ENCODE results near the gene CUL9. TPM values are rescaled to one million over a fixed set of nuclear protein-coding genes. Genes with fewer than 3 reads are reported as not detected.

CUL9 gene
- total RNA-seq, 1 experiment from 2014 or later = 6.6 TPM

DNA sequence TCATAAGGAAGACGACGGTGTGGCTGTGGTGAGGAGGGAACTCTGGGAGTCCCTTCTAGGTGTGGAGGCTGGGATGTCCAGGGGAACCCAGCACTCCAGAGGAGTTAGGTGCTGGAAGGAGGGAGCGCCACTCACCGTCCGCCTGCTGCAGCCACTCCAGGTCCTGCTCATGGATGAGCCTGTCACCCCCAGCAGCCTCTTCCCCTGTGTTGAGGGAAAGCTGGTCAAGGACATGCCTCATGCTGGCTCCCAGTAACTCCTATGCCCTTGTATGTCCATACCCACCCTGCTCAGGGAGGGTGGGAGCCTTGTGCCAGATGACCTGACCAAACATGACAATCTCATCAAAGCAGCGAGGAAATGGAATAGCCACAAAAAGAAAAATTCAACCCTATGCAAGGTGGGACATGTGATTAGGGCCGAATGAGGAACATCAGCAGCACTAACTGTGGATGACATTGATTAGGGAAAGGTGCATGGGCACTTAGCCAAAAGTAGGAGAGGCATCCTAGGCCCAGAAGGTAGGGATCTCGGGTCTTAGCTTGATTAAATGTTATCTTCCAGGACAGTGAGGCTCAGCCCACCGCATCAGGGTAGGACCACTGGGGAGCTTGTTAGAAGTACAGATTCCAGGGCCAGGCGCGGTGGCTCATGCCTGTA is 44.3 kb downstream of the CUL9 start:
- no peak for DNase-seq (ENCODE audit: low read depth)

DNA sequence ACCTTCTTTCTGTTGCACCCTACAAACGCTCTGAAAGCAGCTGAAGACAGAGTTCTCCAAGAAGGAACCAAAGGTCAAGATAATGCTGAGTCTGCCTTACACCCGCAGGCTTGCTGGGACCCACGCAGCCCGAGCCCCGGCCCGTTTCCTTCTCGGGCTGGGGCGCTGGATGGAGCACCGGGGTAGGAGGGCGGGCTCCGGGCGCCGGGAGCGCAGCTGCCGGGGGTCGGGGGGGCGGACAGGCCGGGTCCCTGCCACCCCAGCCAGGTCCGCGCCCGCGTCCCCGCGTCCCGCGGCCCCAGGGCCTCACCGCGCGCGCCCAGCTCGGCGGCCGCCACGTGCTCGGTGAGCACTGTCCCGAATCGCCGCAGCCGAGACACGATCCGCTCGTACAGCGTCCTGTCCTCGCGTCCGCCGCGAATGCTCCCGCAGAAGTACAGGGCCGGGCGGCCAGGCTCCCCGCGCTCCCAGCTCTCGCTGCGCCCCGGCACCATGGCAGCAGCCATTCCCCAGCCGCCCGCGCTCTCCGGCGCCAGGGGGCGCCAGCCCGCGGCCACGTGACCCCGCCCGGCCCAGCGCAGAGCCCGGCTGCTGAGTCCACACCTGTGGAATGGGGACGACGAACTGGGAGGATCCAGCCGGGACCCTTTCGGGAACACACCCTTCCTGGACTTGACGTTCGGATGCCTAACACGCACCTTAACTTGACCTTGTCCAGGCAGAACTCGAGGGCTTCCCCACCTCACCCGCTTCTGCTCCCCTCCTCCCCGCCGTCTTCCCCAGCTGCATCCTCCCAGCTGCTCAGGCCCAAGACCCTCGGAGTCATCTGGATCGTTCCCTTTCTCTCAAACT is 47.2 kb downstream of the CUL9 start, which contains the start of gene DNPH1:
TSS of gene DNPH1 (minus strand) at position 531 of the 852 bp plus-strand sequence. CDS start at position 506, 25 bp downstream.
- DNase-seq (ENCODE audit: low read depth) = peak; percentile 59

DNA sequence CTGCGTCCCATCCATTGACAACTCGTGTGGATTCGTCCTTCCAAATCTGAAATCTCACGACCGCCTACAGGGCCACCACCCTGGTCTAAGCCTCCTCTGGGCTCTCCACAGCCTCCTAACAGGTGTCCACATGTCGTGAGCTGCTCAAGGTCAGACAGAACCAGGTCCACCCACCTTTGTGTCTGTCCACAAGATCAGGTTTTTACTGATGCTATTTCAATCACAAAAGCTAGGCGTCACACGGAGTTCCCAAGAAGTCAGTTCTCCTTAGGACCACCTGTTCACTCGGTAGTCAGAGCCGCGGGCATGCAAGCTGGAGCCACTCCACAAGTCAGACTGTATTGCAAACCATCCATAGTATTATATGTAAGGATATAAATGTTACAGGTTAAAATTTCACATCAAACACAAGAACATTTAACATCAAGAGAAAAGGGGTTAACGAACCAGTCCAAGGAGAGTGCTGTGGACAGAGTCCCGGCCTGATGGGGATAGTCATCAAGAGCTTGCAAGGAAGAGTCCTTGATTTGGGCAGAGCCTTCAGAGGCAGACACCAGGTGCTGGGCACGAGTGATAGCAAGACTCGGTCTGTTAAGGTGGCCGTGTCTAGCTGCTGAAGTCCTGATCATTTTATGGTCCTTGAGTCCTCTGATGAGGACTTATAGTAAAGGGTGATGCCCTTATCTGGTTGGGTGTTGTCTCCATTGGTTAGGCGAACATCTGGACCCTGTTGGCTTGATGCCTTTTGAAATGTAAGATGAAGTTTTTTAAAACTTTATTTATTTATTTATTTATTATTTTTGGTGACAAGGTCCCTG is 48.0 kb downstream of the CUL9 start:
- DNase-seq (ENCODE audit: low read depth) = no peak

DNA sequence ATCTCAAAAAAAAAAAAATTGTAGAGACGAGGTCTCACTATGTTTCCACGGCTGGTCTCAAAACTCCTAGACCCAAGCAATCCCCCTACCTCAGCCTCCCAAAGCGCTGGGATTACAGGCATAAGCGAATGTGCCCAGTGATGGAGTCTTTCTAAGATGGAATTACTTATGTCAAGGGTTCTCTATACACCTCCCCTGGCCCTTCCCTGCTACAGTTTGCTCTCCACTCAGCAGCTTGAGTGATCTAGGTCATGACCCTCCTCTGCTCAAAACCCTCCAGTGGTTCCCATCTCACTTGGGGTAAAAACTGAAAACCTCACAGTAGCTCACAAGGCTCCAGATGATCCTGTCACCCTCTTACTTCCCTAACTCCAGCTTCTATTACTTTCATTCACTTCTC is 49.1 kb downstream of the CUL9 start:
- DNase-seq (ENCODE audit: low read depth) = no peak

DNA sequence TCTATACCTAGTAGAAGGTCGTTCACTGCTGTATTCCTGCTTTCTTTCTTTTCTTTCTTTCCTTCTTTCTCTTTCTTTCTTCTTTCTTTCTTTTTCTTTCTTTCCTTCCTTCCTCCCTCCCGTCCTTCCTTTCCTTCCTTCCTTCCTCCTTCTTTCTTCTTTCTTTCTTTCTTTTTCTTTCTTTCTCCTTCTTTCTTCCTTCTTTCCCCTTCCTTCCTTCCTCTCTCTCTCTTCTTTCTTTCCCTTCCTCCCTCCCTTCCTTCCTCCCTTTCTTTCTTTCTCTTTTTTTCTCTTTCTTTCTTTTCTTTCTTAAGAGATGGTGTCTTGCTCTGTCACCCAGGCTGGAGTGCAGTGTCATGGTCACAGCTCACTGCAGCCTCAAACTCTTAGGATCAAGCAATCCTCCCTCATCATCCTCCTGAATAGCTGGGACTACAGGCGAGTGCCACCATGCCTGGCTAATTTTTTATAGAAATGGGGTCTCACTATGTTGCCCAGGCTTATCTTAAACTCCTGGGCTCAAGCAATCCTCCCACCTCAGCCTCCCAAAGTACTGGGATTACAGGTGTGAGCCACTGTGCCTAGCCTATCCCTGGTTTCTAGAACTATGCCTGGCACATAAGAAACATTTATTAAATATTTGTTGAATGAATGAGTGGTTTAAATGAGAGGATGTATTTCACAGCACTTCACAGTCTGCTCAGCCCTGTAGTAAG is 49.9 kb downstream of the CUL9 start:
- DNase-seq (ENCODE audit: low read depth) = no peak

DNA sequence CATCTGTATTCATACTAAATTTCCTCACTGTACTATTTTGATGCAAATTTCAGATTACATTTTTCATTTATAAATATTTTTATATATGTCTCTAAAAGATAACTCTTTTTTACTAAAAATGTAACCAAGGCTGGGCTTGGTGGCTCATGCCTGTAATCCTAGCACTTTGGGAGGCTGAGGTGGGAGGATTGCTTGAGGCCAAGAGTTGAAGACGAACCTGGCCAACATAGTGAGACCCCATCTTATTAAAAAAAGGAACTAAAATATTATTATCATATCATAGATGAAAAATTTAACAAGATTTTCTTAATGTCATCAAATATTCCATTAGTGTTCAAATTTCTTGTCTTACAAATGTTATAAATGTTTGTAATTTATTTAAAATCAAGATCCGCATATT is 53.8 kb downstream of the CUL9 start:
- no peak for DNase-seq (ENCODE audit: low read depth)

DNA sequence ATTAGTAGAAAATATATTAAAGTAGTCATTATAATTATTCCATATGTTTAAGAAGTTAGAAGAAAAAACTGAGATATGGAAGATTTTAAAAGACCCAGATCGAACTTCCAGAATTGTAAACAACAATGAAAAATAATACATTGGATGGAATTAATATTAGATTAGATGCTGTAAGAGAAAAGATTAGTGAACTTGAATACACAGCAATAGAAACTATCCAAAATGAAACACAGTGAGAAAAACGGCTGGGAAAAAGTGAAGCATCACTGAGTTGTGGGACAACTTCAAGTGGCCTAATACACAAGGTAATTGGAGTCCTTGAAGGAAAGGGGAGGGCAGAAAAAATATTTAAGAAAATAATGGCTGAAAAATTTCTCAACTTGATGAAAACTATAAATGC is 57.1 kb downstream of the CUL9 start:
- DNase-seq (ENCODE audit: low read depth) = no peak

DNA sequence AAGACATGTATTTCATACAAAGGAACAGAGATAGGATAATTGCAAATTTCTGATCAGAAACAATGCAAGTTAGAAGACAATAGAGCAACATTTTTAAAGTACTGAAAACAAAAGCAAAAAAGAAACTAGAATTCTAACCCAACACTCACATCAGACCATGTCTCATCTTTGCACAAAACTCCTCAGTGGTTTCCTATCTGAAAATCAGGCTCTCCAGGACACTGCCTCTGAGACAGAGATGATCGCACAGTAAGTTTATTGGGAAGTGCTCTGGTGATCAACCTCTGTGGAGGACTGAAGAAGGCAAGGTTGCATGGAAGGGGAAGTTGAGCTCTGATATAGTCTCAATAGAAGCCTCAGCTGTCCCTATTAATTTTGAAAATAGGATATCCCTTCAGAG is 59.0 kb downstream of the CUL9 start:
- DNase-seq (ENCODE audit: low read depth) = no peak

DNA sequence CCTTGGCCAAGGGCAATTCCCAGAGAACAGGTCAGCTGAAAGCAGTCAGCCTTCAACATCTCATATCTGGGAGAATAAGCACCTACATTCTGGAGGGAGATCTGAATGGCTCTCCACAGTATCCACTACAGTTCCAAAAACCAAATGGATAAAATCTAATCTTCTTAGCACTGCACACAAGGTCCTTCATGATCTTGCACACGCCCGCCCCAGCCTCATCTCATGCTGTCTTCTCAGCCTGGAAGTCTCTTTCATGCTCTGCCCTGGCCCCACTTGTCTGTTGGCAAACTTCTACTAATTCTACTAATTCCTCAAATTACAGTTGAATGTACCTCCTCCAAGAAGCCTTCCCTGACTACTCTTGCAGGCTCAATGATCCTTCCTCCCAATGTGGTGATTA is 59.5 kb downstream of the CUL9 start:
- no peak for DNase-seq (ENCODE audit: low read depth)

DNA sequence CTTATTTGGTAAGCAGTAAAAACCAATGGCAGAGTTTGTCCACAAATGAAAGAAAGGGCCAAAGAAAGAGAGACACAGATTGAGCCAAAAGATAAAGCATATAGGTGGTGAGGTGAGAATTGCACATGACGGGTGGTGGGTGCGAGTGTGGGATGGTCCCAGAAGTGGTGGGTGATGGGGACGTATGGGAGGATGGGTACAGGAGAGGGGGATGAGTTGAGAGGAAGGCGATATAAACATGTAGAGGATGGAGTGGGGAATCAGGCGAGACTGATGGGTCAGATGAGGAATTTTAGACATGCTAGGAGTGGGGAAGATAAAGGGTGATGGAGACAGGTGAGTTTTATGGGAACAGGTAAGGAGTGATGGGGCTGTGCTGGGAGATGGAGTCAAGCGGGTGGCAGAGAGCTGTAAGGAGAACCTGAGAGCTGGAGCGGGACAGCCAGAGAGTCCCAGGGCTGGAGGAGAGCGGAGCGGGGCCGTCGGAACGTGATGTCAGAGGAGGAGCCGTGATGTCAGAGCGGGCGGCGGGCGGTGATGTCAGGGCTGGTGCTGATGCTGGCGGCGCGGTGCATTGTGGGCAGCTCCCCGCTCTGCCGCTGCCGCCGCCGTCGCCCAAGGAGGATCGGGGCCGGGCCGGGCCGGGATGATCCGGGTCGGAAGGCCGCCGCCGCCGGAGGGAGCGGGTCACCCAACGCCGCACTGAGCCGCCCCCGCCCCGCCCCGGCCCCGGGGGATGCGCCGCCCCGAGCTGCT is 61.1 kb downstream of the CUL9 start, which contains the start of gene TTBK1:
TSS of gene TTBK1 (plus strand) at position 574 of the 756 bp plus-strand sequence. CDS start 3,180 bp downstream, outside the sequence.
- no peak for DNase-seq (ENCODE audit: low read depth)

DNA sequence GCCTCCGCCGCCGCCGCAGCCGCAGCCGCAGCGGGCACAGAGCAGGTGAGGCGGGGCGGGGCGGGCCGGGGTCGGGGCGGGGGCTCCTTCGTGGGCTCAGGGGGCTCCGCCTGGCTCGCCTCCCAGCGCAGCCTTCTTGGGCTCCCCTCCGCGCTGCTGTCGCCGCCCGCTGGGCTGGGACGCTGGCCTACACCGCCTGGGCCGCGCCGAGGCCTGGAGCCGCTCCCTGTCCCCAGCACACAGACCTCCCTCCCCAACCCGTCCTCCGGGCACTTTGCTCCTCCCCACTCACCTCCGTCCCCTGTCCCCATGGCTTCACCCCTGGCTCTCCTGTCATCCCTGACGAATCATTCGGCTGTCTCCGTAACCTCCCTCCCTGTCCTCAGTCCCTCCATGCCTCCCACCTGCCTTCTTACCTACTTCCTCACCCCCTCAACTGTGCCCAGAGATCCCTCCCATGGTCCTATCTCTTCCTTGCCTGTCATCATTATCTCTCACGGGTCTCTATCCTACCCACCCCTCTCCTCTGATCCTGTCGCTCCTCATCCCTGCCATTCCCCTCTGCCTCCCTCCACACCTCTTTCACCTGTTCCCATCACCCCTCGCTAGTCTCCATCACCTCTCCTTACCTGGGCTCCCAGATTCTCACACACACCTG is 61.8 kb downstream of the CUL9 start:
- no peak for DNase-seq (ENCODE audit: low read depth)

DNA sequence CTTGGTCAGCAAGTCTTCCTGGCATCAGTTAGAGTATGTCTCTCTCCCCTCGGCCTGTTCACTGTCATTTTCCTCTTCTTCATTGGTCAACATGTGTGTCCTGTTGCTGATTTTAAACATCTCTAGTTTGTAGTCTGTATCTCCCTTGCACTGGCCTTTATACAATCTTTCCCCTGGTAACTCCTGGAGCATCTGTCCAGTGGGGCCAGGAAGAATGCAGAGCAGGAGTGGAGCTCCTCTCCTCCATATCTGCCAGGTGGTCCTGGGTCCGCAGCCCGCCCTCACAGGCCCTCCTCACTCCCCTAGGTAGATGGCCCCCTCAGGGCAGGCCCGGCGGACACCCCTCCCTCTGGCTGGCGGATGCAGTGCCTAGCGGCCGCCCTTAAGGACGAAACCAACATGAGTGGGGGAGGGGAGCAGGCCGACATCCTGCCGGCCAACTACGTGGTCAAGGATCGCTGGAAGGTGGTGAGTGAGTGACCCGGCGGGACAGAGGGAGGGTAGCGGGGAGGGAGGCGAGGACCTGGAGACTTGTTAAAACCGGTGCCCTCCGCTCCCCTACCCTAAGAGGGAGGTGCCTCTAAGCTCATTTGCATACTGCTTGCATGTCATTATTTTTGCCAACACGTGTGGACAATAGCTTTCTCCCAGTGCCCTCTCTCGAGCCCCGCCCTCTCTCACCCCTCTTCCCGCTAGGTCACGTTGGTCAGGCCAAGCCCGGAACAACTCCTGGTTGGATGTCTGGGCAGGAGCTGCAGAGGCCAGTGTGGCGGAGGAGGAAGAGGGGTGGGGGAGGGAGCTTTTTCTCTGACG is 64.5 kb downstream of the CUL9 start:
- DNase-seq (ENCODE audit: low read depth) = peak; percentile 44

DNA sequence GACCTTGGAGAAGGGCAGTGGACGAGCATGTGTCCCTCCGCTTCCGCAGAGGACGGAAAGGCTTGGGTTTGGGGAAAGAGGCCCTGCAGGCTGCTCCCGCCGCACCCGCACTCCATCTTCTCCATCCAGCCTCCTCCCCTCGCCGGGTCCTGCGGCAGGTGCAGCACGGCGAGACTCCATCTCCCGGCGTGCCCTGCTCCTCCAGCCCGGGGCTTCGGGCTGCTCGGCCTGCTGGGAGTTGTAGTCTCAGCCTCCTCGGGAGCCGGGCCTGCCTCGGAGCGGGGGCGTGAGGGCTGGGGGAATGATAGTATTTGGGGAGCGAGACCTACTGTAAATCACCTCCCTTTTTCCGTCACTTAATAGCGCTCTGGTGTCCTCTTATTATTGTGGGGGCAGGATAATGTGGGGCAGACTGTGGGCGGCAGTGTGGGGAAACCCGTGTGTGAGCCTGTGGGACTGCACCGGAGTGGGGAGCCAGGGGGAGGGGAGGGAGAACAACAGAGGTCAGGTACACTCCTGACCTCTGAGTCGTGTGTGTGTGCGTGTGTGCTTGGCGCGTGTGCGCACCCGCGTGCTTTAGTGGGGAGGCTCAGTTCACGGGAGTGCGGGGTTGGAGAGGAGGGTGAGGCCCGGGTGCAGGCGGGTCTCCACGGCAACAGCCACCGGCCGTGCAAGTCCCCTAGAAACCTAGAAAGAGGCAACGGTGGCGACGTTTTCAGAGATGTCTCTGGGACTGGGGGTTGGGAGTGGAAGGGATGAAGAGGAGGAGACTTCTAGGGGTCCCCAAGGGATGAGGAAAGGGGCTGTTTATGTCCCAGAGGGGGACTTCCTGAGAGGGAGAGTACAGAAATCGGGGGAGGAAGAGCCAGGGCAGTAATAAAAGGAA is 65.4 kb downstream of the CUL9 start:
- DNase-seq (ENCODE audit: low read depth) = peak; percentile 43

DNA sequence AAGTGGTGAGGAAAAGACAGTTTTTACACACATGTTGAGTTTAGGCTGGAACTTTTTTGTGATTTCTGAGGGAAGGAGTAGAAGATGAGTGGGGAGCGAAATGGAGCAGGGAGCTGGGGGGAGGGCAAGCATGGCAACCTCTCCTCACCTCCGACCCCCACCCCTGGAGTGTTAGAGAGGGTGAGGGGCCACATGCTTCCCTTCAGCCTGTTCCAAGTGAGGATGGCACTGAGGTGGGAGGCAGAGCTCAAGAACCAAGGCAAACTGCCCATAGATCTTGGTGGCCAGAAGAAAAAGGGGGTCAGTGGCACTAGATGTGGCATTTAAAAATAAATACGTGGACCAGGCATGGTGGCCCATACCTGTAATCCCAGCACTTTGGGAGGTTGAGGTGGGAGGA is 66.1 kb downstream of the CUL9 start:
- no peak for DNase-seq (ENCODE audit: low read depth)

DNA sequence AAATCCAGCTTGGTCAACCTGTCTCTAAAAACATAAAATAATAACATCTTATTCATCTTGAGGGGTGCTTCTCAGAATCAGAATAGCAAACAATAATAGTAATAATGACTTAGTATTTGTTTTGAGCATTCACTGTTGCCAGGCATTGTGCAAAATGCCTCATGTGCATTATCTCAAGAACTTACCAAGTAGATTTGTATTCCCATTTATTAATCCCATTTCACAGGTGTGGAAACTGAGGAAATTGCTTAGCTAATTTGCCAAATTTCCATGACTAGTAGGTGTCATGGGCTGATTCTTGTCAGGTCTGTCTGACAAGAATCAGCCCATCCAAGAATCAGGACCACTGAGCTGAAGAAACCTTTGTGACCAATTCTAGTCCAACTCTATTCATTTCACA is 66.8 kb downstream of the CUL9 start:
- no peak for DNase-seq (ENCODE audit: low read depth)

DNA sequence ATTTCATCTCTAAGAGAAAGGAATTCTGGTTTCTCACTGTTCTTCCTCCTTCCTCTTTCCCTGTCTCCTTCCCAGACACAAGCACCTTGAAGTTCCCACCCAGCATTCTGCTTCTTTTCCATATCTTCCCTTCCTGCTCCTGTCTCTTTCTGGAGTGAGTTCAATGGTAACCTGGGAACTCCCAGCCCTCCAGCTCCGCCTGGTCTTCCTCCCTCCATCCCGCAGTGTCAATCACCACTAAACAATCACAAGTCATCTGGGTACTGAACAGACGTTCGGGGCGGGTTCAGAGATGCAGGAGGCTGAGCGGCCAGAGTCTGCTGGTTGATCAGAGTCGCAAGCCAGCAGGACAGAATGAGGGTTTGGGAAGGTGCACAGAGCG is 69.0 kb downstream of the CUL9 start:
- DNase-seq (ENCODE audit: low read depth) = no peak

DNA sequence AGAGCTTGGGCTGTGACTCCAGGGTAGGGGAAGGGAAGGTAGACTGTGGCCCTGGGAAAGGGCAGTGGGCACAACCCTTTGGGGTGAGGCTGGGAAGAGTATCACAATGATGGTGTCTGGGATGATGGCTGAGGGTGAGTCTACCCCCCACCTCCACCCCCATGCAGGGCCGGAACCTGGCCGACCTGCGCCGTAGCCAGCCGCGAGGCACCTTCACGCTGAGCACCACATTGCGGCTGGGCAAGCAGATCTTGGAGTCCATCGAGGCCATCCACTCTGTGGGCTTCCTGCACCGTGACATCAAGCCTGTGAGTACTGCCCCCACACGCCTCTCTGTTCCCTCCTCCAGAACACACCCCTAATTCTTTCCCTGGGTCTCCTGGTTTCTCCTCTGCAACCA is 71.4 kb downstream of the CUL9 start:
- DNase-seq (ENCODE audit: low read depth) = no peak

DNA sequence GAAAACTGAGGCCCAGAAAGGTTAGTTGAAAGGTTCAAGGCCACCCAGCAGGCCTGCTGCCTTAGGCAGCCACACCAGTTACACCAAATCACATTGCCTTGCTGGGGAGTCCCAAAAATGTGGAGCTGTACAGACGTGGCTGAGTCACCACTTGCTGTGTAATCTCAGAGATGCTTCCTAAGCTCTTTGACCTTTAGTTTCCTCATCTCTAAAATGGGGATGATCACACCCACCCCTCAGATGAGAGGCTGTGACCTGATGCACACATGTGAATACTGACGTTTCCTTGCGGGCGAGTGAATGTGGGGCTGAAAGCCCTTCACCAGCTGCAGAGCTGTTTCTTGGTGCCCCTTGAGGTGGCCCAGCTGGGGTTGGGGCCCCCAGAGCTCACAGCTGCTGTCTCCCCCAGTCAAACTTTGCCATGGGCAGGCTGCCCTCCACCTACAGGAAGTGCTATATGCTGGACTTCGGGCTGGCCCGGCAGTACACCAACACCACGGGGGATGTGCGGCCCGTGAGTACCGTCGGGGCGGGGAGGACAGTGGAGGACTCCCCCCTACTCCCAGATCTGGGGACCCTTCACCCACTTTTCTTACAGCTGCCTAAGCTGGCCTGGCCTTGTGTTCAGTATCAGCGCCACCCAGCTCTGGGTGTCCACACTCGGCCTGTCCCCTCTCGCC is 72.3 kb downstream of the CUL9 start:
- DNase-seq (ENCODE audit: low read depth) = no peak

Measured in RPMI7951 (cell line).